GM12892 (cell line): ENCODE results near the gene IFI44L.

ENCODE experiments used
- POLR2A ChIP-seq: IDR thresholded peaks from 2 replicates; pipeline ENCODE4 v1.6.1; 2011; ENCODE audit warnings: low read depth, low read length, control low read depth
- TAF1 ChIP-seq: IDR thresholded peaks from 2 replicates; pipeline ENCODE4 v1.6.1; 2011; ENCODE audit warnings: low read depth, mild to moderate bottlenecking, control low read depth, low read length, borderline replicate concordance

DNA sequence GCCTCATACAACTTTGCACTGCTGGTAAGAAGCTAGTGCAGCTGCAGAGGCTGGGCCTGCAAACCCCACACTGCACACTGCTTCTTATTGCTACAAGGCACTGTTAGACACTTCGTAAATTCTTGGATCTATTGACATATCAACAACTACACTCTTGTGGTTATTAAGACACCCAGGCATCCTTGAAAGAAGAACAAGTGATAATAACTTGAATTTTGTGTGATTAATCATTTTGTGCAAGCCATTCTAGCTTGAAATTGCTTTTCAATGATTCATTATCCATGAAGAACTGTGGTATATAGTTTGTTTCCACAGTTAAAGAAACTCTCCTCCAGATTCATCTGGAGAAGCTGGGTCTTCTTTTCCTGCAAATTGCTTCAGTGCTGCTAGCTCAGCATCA lies 33.7 kb upstream of the IFI44L start:
- TF ChIP-seq POLR2A (no peak), TAF1 (no peak)
